Non-pigmented ciliary epithelial cell (primary cell): ENCODE results near the gene C21orf58.

ENCODE experiments used
- DNase-seq: peaks from one replicate; pipeline ENCODE4 v3.0.0-alpha.2; 2010; ENCODE audit warnings: low read depth

Gene C21orf58

GRCh38 chr21:46294647-46295176 lies 29.0 kb downstream of the C21orf58 start:
- peak; percentile 28 for DNase-seq

GRCh38 chr21:46291561-46291960 lies 32.1 kb downstream of the C21orf58 start:
- DNase-seq: no peak

DNA sequence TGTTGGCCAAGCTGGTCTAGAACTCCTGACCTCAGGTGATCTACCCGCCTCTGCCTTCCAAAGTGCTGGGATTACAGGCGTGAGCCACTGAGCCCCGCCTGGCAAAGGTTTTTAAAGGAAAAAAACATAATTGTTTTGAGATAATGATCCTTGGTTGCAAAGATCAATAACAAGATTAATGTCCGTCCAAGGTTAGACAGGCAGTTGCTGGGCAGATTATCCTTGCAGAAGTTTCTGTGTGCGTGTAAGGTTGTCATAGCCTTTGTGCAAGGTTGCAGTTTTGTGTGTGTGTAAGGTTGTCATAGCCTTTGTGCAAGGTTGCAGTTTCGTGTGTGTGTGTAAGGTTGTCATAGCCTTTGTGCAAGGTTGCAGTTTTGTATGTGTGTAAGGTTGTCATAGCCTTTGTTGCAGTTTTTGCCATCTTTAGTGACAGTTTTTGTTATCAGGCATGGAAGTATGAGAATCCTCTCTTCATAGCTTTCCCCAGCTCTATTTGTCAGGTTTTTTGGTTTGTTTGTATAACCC lies 34.0 kb downstream of the C21orf58 start:
- no peak for DNase-seq

DNA sequence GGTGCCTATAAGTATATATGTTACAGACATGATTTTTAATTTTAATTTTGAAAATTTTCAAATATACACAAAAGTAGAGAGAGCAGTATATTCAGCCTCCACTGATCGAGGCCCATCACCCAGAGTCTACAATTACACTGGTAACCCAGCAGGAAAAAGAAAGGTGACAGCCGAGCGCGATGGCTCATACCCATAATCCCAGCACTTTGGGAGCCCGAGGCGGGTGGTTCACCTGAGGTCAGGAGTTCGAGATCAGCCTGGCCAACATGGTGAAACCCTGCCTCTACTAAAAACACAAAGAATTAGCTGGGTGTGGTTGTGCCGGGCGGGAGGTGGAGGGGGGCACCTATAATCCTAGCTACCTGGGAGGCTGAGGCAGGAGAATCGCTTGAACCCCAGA lies 36.1 kb downstream of the C21orf58 start:
- DNase-seq: no peak

- no peak for DNase-seq
Measured at GRCh38 chr21:46286648-46287002, 37.0 kb downstream of the C21orf58 start.

DNA sequence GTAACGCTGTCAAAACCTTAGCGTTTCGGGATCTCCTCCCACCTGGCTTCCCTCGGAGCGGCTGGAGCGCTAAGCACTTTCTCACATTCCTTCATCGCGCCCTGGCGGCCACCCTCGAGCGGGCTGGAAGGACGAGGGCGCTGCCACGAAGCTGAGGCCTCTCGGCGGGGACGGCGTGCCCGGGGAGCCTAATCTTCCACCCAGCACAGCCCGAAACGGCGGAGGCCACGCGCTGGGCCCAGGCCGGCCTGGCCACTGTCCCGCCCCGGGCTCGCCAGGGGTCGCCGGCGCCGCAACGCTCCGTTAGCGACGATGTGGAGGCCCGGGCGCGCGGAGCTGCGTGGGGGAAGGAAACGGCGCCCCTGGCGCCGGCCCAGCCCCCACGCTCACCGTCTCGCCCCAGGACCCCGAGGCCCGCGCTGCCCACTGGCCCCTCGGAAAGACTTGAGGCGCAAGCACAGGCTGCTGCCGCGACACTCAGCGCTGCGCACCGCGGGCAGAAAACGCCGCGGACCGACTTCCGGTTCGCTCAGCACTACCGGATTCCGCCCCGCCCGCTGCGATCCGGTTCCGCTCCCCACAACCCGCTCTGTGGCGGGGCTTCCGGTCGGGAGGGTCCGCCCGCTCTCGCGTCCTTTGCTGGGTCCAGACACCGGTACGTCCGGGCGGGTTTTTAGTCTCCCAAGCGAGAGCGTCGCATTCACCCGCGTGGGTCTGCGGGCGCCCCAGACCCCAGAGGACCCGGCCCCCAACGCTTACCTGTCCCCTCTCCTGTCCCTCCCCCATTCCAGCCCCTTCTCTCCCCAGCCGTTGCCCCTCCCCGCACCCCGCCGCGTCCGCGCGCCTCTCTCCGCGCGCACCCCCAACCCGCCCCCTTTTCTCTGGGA lies 37.7 kb downstream of the C21orf58 start, which contains the start of gene YBEY:
Gene YBEY, plus strand, starts transcription at position 582 of the 887 bp plus-strand sequence. CDS start 572 bp downstream, outside the sequence.
- peak; percentile 42 for DNase-seq

GRCh38 chr21:46285206-46285661 lies 38.4 kb downstream of the C21orf58 start, which contains the start of gene MCM3AP:
TSS of gene MCM3AP (minus strand) at chr21:46285611. CDS start at chr21:46285286, 325 bp downstream.
- no peak for DNase-seq

DNA sequence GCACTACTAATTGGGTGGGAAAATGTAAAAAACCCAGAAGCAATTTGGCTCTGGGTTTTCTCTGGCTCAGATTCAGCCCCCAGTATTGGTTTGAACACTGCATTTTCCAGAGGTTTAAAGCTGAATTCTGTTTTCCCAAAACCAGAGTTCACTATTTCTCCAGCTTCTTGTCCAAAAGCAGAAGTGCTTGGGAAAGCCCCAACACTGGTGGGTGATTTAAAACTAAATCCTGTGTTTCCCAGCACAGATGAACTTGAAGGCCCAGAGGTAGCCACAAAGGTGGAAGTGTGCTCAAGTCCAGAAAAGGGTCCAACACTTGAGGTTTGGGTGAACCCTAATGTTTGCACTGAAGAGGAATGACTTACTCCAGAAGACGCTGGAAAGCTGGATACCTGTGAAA lies 38.9 kb downstream of the C21orf58 start:
- no peak for DNase-seq

DNA sequence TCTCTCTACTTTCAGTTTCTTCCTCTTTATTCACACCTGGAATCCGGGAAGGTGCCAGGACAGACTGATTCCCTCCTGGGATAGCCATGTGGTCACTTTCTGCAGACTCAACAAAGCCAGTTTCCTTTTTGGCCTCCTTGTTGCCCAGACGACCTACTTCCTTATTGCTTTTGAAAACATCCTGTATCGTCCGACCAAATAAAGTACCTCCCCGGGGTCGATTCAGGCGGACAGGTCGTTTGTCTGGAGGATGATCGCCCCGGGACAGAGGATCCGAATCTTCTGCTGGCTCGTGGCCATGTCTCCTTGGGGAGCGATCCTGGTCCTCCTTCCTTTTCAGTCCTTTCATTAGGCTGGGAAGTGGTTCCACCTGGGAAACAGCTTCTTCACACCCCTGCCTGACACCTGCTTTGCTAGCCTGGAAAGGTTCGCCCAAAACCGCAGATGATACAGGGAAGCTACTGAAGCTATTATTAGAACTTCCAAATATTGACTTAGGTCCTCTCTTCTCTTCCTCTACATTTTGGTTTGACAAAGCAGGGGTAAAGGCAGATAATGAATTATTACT lies 39.5 kb downstream of the C21orf58 start:
- DNase-seq: no peak

DNA sequence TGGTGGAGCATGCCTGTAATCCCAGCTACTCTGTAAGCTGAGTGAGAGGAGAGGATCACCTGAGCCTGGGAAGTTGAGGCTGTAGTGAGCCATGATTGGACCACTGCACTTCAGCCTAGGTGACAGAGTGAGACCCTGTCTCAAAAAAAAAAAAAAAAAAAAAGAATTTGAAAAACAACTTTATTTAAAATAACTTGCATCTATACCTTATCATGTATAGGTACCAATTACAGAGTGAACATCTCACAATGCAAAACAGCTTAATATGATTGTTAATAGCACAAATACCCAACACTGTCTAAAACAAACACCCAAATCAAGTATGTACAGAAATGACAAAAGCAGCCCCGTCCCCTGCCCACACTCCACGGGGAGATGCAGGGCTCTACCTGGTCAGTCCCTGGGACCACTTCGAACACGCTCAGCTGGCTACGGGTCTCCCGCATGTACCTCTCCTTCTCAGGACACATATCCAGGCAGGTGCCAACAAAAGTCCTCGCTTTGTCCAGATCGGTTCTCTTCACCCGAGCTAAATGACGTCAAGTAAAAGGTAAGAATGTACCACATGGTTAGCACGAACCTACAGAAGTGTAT lies 48.8 kb downstream of the C21orf58 start:
- DNase-seq: no peak

- no peak for DNase-seq
Measured at GRCh38 chr21:46273341-46273740, 50.3 kb downstream of the C21orf58 start.

DNA sequence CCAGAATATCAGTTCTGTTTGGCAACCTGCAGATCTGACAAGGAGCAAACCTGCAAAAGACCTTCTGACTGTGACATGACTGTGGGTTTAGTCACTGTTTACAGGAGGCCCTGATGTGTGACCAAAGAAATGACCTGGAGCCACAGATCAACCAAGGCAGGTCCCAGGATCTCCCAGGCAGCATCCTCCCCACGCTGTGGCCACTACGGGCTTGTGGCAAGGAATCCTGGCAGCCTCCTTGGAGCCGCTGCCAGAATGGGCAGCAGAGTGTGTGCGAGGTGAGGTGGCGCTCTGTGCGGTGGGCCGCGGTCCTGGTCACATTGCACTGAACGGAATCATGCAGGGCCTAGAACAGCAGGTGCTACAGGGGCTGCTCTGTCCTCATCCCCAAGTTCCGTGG lies 54.2 kb downstream of the C21orf58 start:
- DNase-seq: no peak

- no peak for DNase-seq
Measured at GRCh38 chr21:46268371-46268770, 55.3 kb downstream of the C21orf58 start.

DNA sequence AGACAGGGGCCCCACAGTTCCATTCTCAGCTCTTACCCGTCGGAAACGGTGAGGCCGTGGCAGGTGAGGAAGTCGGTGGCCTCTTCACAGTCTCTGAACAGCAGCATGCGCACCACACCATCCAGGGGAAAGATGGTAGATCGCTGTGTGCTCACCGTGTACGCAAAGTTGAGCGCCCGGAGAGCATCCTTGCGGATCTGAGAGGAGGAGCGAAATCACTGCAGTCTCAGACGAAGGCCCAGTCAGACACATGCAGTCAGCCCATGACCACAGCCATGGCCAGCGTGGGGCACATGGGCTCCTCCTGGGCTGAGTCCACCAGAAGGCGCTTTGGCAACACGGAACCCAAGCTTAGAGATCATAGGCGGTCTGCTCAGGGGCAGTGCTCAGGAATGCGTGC lies 56.7 kb downstream of the C21orf58 start:
- DNase-seq: no peak

DNA sequence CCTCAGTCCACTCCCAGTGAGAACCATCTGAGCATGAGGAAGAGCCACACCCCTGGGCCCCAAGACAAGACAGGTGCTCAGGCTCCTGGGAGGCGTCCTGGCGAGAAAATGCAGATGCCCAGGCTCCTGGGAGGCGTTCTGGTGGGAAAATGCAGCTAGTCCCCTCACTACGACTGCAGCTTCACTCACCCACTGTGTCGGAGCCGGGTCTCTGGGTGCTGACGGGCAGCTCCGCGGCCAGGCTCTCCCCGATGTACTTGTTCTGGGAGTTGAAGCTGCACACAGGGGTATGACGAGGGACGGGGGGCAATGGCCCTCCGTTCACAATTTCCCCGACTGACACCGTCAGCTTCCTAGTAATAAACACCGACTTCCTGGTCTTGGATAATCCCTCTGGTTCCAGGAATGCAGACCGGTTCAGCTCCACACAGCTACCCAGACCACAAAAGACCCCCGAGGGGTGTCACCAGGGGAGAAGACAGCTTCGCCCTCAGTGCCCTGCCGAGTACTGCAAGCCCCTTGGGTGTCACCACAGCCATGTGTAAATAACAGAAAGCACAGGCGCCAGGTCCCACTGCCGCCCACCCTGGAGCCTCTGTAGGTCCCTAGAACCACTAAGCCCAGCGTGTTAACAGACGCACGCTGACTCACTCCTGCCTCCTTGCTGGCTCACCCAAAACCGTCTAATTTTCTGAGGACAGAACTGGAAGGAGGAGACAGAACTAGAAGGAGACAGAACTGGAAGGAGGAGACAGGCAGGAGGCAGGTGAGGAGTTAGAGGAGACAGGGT lies 57.7 kb downstream of the C21orf58 start:
- DNase-seq: no peak

DNA sequence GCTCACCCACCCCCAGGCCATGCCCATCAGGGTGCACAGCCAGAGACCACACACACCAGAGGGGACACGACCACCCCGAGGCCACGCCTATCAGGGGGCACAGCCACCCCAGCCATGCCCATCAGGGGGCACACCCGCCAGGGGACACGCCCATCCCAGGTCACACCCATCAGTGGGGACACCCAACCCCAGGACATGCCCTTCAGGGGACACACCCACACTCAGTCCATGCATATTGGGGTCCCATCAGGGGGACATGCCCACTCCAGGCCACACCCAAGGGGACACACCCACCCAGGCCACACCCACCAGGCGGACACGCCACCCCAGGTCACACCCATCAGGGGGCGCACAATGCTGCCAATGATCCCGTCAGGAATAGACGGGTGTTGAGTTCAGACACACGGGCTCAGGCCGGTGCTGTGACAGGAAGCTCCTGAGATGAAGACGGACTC lies 59.0 kb downstream of the C21orf58 start:
- DNase-seq: no peak

GRCh38 chr21:46264046-46264689 lies 59.5 kb downstream of the C21orf58 start:
- no peak for DNase-seq

GRCh38 chr21:46256501-46256994 lies 67.1 kb downstream of the C21orf58 start:
- no peak for DNase-seq

GRCh38 chr21:46255758-46256337 lies 67.8 kb downstream of the C21orf58 start:
- DNase-seq: no peak

DNA sequence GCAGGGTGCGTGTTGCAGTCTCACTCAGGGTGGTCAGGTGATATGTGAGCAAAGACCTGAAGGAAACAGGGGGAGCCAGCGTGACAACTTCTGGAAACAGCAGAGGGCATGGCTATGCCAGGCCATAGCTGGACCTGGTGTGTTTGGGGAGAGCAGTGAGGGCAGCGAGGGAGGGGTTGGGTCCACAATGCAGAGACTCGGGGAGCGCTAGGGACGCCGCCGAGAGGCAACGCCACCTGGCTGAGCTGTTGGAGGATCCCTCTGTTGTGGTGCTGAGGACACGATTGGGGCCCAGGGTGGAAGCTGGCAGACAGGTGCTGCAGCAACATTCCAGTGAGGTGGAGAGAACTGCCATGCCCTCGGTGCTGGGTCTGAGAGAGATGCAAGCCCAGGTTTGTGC lies 68.5 kb downstream of the C21orf58 start:
- DNase-seq: no peak
